GM19043 (cell line): ENCODE measurements around the gene BSDC1.

Experiments used
- ATAC-seq: cut with Tn5 transposase; IDR thresholded peaks from one replicate; pipeline ENCODE4 v1.9.1; 2021; ENCODE audit warnings: low read depth; ENCODE audit not compliant: unreplicated experiment

BSDC1 gene

GRCh38 chr1:32338637-32339145 is 55.5 kb downstream of the BSDC1 start:
- ATAC-seq = no peak

- ATAC-seq = no peak
Measured at GRCh38 chr1:32337855-32338636, 56.2 kb downstream of the BSDC1 start.

DNA sequence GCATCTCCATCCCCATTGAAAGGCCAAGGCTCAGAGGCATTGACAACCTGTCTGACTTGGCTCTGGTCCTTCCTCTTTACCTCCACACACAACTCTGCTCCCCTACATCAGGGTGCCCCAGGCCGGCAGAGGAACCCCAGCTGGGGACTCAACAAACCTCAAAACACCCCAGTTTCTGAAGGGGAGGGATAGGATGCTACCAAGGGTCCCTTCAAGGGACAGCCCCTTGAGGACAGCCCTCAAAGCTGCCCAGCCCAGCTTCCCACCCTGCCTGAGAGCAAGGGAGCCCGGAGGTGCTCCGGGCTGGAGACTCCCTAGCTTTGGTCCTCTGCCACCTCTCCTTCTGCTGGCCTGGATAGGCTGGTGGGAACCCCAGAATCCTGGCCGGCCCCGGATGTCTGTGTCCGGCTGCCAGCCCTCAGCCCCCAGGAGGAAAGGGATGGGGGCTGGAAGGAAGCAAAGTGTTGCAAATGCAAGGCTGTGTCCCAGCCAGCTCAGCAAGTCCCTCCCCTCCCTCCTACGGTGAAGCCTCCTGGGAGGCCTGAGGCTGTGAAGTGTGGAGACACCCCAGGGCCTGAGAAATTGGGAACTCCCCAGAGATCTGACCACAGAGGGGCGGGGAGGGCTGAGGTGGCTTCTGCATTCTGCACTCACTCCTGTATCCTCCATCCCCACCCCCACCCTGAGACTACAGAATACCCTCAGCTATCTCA is 57.1 kb downstream of the BSDC1 start:
- ATAC-seq = no peak

DNA sequence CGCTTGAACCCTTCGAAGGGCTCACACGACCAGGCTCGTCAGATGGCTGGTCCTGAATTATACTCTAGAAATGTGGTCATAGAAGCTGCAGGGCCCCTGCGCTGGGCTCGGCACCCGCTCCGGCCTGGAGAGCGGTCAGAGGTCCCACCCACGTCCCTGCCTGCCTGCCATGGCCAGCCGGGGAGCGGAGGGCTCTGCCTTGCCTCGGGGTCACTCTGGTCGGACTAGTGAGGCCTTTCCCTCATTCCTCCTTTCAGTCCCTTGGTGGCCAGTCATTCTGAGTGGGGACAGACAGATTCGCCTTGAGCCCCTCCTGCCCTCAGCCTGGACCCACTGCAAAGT is 57.7 kb downstream of the BSDC1 start:
- no peak for ATAC-seq

GRCh38 chr1:32335790-32336590 is 58.3 kb downstream of the BSDC1 start, which contains the start of gene MARCKSL1:
MARCKSL1 (minus strand) TSS chr1:32336233; CDS start chr1:32336033, 200 bp downstream.
- peak; percentile 38 for ATAC-seq

- no peak for ATAC-seq
Measured at GRCh38 chr1:32335535-32335789, 58.8 kb downstream of the BSDC1 start.

GRCh38 chr1:32334864-32335534 is 59.2 kb downstream of the BSDC1 start:
- no peak for ATAC-seq

DNA sequence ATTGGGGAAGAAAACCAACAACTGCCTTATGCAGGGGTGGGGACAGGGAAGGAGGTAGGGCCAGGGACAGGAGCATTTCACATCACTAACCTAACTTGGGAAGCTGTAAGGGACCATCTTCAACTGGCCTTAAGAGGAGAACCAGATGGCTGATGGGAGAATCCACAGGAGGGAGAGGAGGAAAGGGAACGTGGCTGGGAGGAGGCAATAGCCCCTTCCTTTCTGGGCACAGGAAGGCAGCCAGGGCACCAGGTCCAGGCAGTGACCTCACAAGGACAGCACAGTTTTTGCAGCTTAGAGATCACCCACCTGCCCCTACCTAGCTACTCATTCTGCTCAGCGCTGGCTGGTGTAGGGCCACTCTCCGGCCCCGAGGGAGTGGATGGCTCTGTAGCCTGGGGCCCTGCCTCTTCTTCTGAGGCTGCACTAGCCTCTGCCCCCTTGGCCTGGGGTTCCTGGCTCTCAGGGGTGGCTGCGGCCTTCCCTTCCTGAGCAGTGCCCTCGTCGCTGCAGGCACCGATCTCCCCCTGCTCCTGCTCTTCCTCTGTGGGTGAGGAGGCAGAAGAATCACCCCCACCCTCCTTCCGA is 59.9 kb downstream of the BSDC1 start:
- no peak for ATAC-seq

GRCh38 chr1:32333251-32333963 is 60.8 kb downstream of the BSDC1 start:
- ATAC-seq = no peak

GRCh38 chr1:32332290-32333079 is 61.8 kb downstream of the BSDC1 start:
- ATAC-seq = no peak

DNA sequence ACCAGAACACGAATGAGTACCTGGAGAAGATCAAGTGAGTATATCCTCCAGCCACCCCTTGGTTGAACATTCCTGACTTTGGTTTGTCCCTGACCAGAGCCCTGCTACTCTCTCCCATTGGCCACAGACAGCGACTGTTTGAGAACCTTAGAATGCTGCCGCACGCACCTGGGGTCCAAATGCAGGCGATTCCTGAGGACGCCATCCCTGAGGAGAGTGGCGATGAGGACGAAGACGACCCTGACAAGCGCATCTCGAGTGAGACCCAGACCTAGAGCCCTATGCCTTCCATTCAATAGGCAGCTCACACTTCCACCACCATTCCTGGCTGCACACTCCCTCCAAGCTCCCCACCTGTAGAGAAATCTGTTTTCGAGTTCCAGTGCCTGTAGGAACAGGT is 62.7 kb downstream of the BSDC1 start:
- no peak for ATAC-seq

GRCh38 chr1:32330558-32331151 is 63.6 kb downstream of the BSDC1 start:
- no peak for ATAC-seq

DNA sequence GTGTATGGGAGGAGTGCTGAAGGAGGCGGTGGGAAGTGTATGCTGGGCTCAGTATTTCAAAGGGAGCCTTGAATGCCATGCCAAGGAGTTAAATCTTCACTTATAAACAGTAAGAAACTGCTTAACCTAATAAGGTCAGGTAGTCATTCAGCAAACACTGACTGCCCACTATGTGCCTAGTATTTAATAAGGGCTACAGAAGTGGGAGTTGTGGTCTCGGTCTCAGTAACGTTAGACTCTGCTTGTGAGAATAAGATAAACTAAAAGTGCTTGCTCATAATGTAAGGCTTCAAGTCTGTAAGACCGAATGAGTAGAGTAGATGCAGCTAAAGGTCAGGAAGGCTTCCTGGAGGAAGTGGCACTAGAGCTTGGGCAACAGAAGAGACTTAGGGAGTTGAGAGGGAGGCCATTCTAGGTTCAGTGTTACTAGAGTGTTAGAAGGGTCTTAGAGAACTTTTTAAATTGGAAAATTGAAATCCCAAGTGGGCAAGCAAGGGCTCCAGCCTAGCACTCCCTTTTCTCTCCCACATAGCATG is 64.2 kb downstream of the BSDC1 start:
- ATAC-seq = no peak

DNA sequence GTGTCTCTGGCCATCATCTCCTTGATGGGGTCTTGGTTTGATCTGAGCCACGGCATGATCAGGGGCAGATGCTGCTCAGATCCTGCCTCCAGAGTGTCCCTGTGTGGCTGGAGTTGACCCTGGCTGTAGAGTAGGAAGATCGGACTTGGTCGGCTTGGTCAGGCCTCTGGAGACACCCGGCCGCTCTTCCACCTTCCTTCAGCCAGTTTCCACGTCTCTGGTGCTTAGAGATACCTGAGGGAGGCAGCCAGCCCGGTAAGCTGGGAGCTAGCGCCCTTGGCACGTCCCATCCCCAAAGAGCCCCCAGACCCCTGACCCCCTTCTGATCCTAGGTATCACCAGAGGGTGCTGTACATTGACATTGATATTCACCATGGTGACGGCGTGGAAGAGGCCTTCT is 67.0 kb downstream of the BSDC1 start:
- no peak for ATAC-seq

- ATAC-seq = no peak
Measured at GRCh38 chr1:32321712-32322291, 72.4 kb downstream of the BSDC1 start.

DNA sequence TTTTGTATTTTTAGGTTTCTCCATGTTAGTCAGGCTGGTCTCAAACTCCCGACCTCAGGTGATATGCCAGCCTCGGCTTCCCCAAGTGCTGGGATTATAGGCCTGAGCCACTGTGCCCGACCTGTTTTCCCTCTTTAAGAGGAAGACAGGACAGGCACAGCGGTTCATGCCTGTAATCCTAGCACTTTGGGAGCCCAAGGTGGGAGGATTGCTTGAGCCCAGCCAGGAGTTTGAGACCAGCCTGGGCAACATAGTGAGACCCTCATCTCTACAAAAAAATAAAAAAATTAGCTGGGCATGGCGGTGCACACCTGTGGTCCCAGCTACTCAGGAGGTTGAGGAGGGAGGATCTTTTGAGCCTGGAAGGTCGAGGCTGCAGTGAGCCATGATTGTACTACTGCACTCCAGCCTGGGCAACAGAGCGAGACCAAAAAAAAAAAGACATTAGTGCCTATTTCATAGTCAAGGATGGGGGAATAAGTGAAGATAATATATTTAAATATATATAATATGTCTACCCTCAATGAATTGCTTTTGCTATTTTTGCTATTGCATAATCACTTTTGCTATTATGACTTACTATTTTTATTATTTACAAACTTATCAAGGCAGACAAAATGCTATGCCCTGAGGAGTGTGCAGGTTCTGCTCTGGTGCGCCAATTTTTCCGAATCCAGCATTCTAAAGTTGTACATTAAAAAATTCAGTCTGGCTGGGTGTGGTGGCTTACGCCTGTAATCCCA is 75.9 kb downstream of the BSDC1 start:
- ATAC-seq = no peak

DNA sequence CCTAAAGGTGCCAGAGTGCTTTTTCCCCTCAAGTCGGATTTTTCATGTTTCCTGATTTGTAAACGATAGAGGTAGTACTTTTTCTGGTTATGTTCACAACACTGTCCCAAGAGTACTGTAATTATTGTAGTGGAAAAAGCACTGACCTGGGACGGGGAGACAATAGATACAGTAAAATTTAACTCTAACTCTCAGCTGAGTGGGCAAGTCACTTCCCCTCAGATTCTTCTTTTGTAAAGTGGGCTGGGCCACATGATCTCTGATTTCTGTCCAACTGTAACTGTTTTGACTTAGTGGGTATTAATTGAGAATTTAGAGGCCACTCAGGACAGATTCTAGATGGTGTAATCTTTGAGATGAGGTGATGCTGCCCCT is 77.4 kb downstream of the BSDC1 start:
- peak; percentile 39 for ATAC-seq
